ENCODE results near the gene ALG1.
"Not testable (repeated sequence)": the region's sequence is repeated elsewhere in the genome, so short reads cannot be mapped to it uniquely, and the experiment has no call there.

DNA sequence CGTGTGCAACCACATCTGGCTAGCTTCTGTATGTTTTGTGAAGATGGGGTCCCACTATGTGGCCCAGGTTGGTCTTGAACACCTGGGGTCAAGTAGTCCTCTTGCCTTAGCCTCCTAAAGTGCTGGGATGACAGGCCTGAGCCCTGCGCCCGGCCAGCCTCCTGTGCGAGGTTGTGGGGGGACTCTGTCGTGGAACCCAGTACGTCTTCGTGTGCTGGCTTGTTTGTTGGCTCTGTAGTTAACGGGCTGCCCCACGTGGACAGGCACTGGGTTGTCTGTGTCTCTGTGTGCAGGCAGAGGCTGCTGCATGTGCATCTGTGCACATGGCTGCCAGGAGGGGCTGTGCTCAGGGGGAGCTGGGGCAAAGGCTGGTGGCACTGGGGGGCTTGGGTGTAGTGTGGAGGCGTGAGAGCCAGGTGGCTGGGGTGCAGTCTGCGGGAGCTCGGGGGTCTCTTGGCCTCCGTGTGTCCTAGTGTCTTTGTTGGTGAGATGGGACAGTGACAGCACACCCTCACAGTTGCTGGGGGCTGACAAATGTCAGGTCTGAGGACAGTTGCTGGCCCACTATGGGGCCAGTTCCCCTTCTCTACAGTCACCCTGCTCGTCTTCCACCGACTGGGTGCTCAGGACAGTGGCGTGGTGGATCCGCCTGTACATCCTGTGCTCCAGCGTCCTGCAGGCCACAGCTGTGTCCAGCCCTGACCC lies 16.6 kb downstream of the ALG1 start:
- TF ChIP-seq, protein P1, sequence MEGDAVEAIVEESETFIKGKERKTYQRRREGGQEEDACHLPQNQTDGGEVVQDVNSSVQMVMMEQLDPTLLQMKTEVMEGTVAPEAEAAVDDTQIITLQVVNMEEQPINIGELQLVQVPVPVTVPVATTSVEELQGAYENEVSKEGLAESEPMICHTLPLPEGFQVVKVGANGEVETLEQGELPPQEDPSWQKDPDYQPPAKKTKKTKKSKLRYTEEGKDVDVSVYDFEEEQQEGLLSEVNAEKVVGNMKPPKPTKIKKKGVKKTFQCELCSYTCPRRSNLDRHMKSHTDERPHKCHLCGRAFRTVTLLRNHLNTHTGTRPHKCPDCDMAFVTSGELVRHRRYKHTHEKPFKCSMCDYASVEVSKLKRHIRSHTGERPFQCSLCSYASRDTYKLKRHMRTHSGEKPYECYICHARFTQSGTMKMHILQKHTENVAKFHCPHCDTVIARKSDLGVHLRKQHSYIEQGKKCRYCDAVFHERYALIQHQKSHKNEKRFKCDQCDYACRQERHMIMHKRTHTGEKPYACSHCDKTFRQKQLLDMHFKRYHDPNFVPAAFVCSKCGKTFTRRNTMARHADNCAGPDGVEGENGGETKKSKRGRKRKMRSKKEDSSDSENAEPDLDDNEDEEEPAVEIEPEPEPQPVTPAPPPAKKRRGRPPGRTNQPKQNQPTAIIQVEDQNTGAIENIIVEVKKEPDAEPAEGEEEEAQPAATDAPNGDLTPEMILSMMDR (IDR thresholded peaks at IDR 0.05), result not testable (repeated sequence)
- TF ChIP-seq POLR2AphosphoS5 (IDR thresholded peaks at IDR 0.05), result not testable (repeated sequence)

Data from sigmoid colon (tissue), 4 donors.